GM12874 (cell line): Measurements from ENCODE around the gene GMCL1.

Experiments used
- CTCF ChIP-seq: IDR thresholded peaks from 2 replicates; pipeline ENCODE4 v1.5.1; 2011; ENCODE audit warnings: low read depth, mild to moderate bottlenecking, control low read depth, low read length, moderate library complexity; ENCODE audit not compliant: insufficient read depth

Gene GMCL1

DNA sequence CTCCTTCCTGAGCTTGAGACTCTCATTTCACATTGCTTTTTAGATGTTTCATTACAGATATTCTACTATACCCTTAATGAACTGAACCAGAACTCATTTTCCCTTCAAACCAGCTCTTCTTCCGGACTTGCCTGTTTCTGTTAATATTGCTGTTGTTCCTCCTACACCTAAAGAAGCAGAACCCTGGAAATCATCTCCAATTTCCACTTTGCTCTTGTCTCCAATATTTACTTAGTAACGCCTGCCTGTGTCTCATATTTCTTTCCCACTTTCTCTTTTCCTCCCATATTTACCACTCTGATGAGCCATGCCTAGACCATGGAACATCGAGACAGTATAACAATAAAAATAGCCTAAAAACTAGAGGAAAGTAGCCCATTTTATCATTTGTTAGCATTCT, 17.9 kb upstream of the GMCL1 start:
- no peak for TF ChIP-seq CTCF

DNA sequence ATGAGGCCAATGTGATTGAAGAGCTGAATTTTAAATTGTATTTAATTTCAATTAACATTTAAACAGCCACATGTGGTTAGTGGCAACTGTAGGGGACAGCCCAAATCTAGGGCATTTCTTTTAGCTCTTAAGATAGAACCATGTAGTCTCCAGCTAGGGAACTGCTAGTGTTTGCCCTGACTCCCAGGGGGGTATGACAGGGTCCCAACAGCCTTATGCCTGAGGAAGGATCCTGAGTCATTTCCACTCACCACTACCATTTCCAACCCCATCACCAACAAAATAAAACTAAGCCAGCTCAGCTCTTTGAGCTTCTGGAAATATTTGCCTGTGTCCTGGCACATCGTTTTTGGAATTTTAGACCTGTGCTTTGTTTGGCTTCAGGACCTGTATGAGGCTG, 13.7 kb upstream of the GMCL1 start:
- TF ChIP-seq CTCF = no peak

DNA sequence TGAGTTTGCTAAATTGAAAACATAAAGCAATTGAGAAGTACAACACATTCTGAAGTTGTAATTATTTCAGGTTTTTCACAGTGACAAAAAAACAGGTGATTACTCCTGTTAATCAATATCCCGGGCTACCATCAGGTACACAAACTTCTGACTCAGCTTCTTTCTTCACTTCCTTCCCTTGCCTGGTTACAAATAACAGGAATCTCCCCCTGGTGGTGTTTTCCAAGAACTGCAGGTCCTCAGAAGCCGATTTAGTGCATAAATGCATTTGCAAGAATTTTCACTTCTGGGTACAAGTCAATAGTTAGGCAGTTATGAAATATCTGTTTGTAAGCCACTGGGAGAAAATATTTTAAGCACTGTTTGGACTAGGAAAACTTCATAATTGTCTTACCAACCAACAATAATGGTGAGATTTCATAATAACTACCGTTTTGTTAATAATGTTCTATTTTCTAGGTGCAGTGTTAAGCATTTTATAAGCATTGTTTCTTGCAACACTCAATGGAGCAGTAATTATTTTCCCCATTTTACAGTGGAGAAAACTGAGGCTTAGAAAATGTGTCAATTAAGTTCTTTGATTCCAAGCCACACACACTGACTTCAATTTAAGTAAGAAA, 12.4 kb upstream of the GMCL1 start:
- TF ChIP-seq CTCF = peak; percentile 70

DNA sequence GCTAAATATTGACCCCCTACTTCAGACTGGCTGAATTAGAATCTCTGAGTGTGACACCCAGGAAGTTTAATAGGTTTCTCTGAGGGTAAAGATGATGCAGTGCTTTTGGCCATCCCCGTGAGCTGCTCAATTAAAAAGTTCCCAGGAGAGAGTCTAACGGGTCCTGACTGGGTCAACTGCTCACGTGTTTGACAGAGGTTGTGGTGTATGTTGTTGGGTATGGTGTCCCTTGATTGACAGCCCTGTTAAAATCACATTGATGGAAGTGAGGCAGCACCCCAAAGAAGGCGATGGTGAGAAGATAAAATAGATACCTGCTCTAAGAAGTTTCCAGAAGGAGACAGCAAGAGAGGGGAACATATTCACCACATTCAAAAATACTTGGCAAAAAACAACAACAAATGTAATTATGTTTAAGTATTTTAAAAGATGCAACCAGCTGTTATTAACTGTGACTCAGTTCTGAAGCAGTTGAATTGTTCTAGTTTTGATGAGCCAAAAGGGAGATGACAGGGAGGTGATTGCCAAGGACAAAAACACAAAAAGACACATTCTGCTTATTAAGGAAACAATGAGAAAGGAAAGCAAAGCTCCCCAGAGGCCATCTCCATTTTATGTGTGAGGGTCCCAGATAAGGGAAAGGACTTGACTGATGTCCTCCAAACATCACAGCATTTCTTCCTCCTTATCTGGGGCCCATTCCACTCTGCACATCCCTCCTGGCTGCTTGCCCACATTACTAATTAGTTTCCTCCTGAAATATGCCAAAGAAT, 11.5 kb upstream of the GMCL1 start:
- no peak for TF ChIP-seq CTCF

DNA sequence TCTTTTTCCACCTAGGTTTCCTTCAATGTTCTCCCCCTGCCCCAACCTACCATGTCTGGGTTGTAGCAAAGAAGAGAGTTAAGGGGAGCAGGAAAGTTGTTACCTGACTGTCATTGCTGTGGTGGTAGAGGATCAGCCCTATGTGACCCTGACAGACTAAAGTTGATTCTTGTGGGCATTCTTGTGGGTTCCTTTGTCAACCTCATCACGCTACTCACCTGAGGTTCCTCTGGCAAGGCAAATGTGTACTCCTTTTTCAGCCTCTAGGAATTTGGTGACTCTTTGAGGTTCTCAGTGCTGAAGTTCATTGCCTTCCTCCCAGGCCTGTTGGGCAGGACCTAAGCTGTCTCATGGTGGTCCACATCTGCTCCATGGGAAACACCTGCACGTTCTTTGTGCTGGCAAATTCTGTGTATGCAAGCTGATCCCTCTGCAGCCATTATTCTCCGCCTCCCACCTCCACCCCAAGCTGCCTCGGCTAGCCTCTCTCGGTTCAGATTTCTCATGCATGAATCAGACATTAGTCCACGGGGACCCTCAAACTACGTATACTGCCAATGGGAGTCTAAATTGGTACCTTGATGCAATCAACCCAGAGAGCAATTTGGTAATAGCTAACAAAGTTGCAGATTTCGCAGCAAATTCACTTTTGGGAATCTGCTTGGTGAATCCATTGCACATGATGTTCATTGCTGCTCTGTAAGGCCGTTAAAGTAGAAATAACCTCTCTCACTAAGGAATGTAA, 1.5 kb upstream of the GMCL1 start:
- no peak for TF ChIP-seq CTCF

DNA sequence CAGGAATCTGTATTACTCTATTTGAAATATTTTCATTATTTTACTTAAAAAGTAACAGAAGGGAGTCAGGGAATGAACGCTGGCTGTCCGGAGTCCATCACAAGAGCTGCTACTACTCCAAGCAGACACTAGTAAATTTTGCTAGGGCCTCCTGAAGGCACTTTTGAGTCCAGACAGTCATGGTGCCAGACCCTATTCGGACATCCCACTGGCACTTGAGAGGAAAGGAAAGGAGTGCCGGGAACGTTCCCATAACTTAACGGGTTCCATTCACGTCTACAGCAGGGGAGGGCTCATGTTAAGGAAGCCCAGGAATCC, 563 bp upstream of the GMCL1 start:
- no peak for TF ChIP-seq CTCF

DNA sequence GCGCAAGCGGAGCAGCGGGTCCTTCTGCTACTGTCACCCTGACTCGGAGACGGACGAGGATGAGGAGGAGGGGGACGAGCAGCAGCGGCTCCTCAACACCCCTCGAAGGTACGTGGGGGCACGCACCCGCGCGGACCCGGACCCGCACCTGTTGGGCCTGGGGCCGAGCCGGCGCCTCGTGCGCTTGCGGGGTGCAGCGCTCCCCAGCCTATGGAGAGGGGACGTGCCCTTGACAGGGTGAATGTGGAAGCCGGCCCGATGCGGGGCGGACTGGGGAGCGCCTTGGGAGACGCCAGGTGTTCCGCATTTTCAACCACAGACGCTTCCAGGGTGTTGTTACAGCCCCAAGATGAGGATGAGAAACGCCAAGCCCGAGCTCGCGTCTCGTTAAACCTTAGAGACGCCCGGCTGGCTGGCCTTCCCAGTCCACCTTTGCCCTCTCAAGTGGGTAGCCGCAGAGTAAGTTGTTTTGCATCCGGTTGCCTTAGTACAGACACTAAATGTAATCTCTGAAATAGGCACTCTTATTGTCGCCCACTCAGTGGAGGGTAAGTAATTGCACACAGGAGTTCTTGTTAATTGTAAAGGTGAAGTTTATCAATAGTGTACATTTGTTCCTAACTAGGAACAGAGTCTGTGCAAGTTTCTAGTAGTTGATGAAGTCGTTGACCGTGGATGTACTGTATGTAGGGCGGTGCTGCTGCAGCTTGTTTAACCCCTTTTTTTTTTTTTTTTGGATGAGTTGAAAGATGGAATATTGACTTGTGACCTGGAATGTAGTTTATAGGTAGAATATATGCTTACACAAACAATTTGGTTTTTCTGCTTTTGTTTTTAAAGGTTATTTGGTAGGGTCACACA, 815 bp downstream of the GMCL1 start:
- no peak for TF ChIP-seq CTCF
